GM12878 (cell line): ENCODE measurements around the gene SACS. TPM values are rescaled to one million over a fixed set of nuclear protein-coding genes. Genes with fewer than 3 reads are reported as not detected.

Source experiments
- ASH2L ChIP-seq: fragments of 300-600, 200-600 bp; sonication (generic); IDR thresholded peaks from 2 replicates; pipeline ENCODE4 v1.6.1; 2017; ENCODE audit warnings: low read depth, mild to moderate bottlenecking, borderline replicate concordance
- CBFB ChIP-seq: IDR thresholded peaks from 2 replicates; pipeline ENCODE4 v1.6.1; 2016; ENCODE audit warnings: antibody characterized with exemption, low read depth
- CHD2 ChIP-seq: IDR thresholded peaks from 2 replicates; pipeline ENCODE4 v1.6.1; 2011; ENCODE audit warnings: low read depth, low read length, improper control_type of control experiment, borderline replicate concordance
- CREM ChIP-seq: IDR thresholded peaks from 2 replicates; pipeline ENCODE4 v1.6.1; 2014; ENCODE audit warnings: antibody characterized with exemption, low read depth
- EED ChIP-seq: sonication (generic); IDR thresholded peaks from 2 replicates; pipeline ENCODE4 v1.6.1; 2016; ENCODE audit warnings: antibody characterized with exemption, low read depth
- JUNB ChIP-seq: IDR thresholded peaks from 2 replicates; pipeline ENCODE4 v1.6.1; 2016; ENCODE audit warnings: antibody characterized with exemption, mild to moderate bottlenecking
- MEF2A ChIP-seq: IDR thresholded peaks from 2 replicates; pipeline ENCODE4 v1.6.1; 2011; ENCODE audit warnings: low read depth, mild to moderate bottlenecking, low read length, moderate library complexity; ENCODE audit not compliant: insufficient read depth
- MEF2B ChIP-seq: fragments of 450-650 bp; IDR thresholded peaks from 2 replicates; pipeline ENCODE4 v1.6.1; 2018; ENCODE audit warnings: mild to moderate bottlenecking, moderate library complexity; ENCODE audit not compliant: partially characterized antibody, poor library complexity, severe bottlenecking
- NBN ChIP-seq: fragments of 450-650 bp; IDR thresholded peaks from 2 replicates; pipeline ENCODE4 v1.6.1; 2016
- NFIC ChIP-seq: IDR thresholded peaks from 2 replicates; pipeline ENCODE4 v1.6.1; 2012; ENCODE audit warnings: low read depth, mild to moderate bottlenecking, inconsistent platforms, low read length, moderate library complexity
- NR2F1 ChIP-seq: fragments of 450-650 bp; conservative IDR thresholded peaks from 2 replicates; pipeline ENCODE4 v1.6.1; 2017; ENCODE audit warnings: mild to moderate bottlenecking
- PBX3 ChIP-seq: IDR thresholded peaks from 2 replicates; pipeline ENCODE4 v1.6.1; 2011; ENCODE audit warnings: mild to moderate bottlenecking, low read depth, low read length, moderate library complexity; ENCODE audit not compliant: insufficient replicate concordance
- PML ChIP-seq: IDR thresholded peaks from 2 replicates; pipeline ENCODE4 v1.6.1; 2012; ENCODE audit warnings: low read length, inconsistent platforms
- POLR2AphosphoS2 ChIP-seq: IDR thresholded peaks from 2 replicates; pipeline ENCODE4 v1.6.1; 2011; ENCODE audit warnings: low read depth, mild to moderate bottlenecking, low read length, improper control_type of control experiment, moderate library complexity
- RUNX3 ChIP-seq: IDR thresholded peaks from 2 replicates; pipeline ENCODE4 v1.6.1; 2012; ENCODE audit warnings: low read length, inconsistent platforms
- SMAD5 ChIP-seq: IDR thresholded peaks from 2 replicates; pipeline ENCODE4 v1.6.1; 2016; ENCODE audit warnings: antibody characterized with exemption, low read depth
- SPI1 ChIP-seq: IDR thresholded peaks from 2 replicates; pipeline ENCODE4 v1.6.1; 2011; ENCODE audit warnings: low read depth, mild to moderate bottlenecking, low read length, moderate library complexity, borderline replicate concordance; ENCODE audit not compliant: insufficient read depth
- ZNF217 ChIP-seq: fragments of 450-650 bp; IDR thresholded peaks from 2 replicates; pipeline ENCODE4 v1.6.1; 2017; ENCODE audit warnings: antibody characterized with exemption, mild to moderate bottlenecking
- polyA plus RNA-seq, 11 experiments: library from polyadenylated mRNA; depleted of rRNA in 4 of 11; unstranded in 6 of 11; stranded (reverse) in 5 of 11; fragments of >200 nt; fragmentation: Nextera tagmentation in 4 of 11; fragmentation: Illumina TruSeq in 1 of 11; extraction: Ambion mirVana in 4 of 11; extraction: Trizol in 1 of 11; gene quantifications; 1 replicate in 1 of 11; 2 replicates in 10 of 11; pipeline versions ENCODE4 v1.2.1 to v1.2.3, GENCODE V29; 2011 to 2016; ENCODE audit warnings: inconsistent platforms in 2 of 11, missing spikeins in 2 of 11, low read depth in 1 of 11
- total RNA-seq, 4 experiments: library from RNA; depleted of rRNA in 3 of 4; stranded (reverse); fragments of >200 nt in 3 of 4; fragmentation: Illumina TruSeq in 1 of 4; extraction: Trizol in 1 of 4; gene quantifications; 2 replicates each; pipeline versions ENCODE4 v1.2.1 to v1.2.3, GENCODE V29; 2013 to 2021
- TF ChIP-seq, protein P1 (sequence below): fragments of 450-650 bp; IDR thresholded peaks from 2 replicates; pipeline ENCODE4 v1.6.1; 2016; ENCODE audit warnings: mild to moderate bottlenecking

The SACS gene
- total and polyA plus RNA-seq, 10 of the 15 experiments (the other 5 are each of a cell fraction or from before 2014, with no cell fraction given), result 9.9 to 74.9 (median 22.1) TPM

GRCh38 chr13:23460309-23460708, 26.8 kb upstream of the SACS start (continued):
- TF ChIP-seq ASH2L, result no peak
- peak; percentile 33; the same call in 1 of the 2 replicates for TF ChIP-seq CREM
- TF ChIP-seq SPI1, result peak; percentile 69
- TF ChIP-seq CBFB, result 0 out of 2 replicates have a peak, but pooled peaks have one; percentile 55
- TF ChIP-seq RUNX3, result peak; percentile 90
- no peak for TF ChIP-seq PML
- no peak for TF ChIP-seq SMAD5
- TF ChIP-seq POLR2AphosphoS2, result no peak
- TF ChIP-seq JUNB, result peak; percentile 37; the same call in 1 of the 2 replicates
- TF ChIP-seq PBX3, result no peak
- peak; percentile 68 for TF ChIP-seq NR2F1
- TF ChIP-seq, protein P1, sequence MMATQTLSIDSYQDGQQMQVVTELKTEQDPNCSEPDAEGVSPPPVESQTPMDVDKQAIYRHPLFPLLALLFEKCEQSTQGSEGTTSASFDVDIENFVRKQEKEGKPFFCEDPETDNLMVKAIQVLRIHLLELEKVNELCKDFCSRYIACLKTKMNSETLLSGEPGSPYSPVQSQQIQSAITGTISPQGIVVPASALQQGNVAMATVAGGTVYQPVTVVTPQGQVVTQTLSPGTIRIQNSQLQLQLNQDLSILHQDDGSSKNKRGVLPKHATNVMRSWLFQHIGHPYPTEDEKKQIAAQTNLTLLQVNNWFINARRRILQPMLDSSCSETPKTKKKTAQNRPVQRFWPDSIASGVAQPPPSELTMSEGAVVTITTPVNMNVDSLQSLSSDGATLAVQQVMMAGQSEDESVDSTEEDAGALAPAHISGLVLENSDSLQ, result no peak
- TF ChIP-seq CHD2, result no peak
- TF ChIP-seq MEF2A, result peak; percentile 76; the same call in 1 of the 2 replicates
- TF ChIP-seq ZNF217, result no peak
- peak; percentile 64 for TF ChIP-seq NFIC
- TF ChIP-seq MEF2B, result peak; percentile 20
- peak; percentile 20; the same call in 1 of the 2 replicates for TF ChIP-seq EED
- TF ChIP-seq NBN, result no peak
